ENCODE results near the gene NRXN2. TPM values are rescaled to one million over a fixed set of nuclear protein-coding genes. Genes with fewer than 3 reads are reported as not detected.

The NRXN2 gene
- total and polyA plus RNA-seq, 2 experiments from 2014 or later, result 1.1 to 5.6 TPM

DNA sequence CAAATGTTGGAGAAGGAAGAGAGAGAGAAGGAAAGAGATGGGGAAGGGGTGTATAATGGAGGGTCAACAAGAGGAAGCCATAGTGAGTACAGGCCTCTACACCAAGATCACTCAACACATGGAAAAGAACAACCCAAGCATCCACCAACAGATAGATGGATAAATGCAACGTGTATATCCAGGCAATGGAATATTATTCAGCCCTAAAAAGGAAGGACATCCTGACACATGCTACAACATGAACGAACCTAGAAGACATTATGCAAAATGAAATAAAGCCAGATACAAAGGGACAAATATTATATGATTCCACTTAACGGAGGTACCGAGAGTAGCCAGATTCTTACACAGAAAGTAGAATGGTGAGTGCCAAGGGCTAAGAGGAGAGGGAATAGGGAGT is 59.3 kb downstream of the NRXN2 start:
- Histone ChIP-seq H3K27ac (no peak overlapping the region), H3K36me3 (ENCODE audit: low read depth) (no peaks in the 10 kb centered on the region)
- WGBS, 2 experiments (ENCODE audit: low coverage in 1 of 2, low lambda C conversion rate in 2 of 2, missing lambda C conversion rate in 2 of 2), result 84 to 87% methylated on average over 4 of the region's 4 CpGs

DNA sequence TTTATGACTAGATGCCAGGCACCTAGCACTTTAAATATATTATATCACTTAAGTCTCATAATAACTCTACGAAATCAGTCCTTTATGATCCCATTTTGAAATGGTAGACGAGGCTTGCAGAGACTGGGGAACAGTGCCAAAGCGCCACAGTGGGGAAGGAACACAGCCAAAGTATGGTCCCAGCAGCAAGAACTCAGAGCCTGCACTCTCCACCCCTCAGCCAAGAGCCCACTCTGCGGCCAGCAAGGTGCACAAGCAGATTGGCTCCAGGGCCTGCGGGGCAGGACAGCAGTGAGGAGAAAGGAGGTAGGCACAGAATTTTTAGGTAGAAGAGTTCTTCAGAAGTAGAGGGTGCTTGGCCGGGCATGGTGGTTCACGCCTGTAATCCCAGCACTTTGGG is 61.4 kb downstream of the NRXN2 start:
- Histone ChIP-seq H3K27ac (peak overlapping the region; percentile 88), H3K9me2 (ENCODE audit: insufficient read depth) (no peaks in the 10 kb centered on the region), H3K79me2 (ENCODE audit: insufficient read depth) (no peaks in the 10 kb centered on the region), H3K9ac (peak overlapping the region; percentile 63; the same call in 1 of the 2 replicates), H3K27me3 (replicated peaks; ENCODE audit: insufficient read depth) (no peaks in the 10 kb centered on the region), H3K9me3 (ENCODE audit: low read depth) (no peaks in the 10 kb centered on the region), H3K36me3 (ENCODE audit: low read depth) (no peaks in the 10 kb centered on the region), H3K4me3 (no peak overlapping the region), H3K4me1 (ENCODE audit: insufficient read depth) (peaks cover 28% of the 10 kb centered on the region), H4K20me1 (ENCODE audit: insufficient read depth) (no peaks in the 10 kb centered on the region), H3F3A (ENCODE audit: insufficient read depth) (0 out of 2 replicates have a peak, but pooled peaks cover 10% of the 10 kb centered on the region), H3K4me2 (ENCODE audit: unreplicated experiment) (peak overlapping the region; percentile 20), H2AFZ (peak overlapping the region; percentile 66)
- DNase-seq, result no peak
- in situ Hi-C loops (cut with MboI), result no loop called here
- TF ChIP-seq EZH2phosphoT487 (IDR thresholded peaks at IDR 0.05; ENCODE audit: insufficient read depth, low read depth) (no peak), EZH2 (IDR thresholded peaks at IDR 0.05; ENCODE audit: insufficient read depth, poor library complexity, severe bottlenecking) (no peak)
- 89% methylated on average over 7 of the region's 7 CpGs for WGBS, 2 experiments (ENCODE audit: low coverage in 1 of 2, low lambda C conversion rate in 2 of 2, missing lambda C conversion rate in 2 of 2)

More for the DNA sequence above, 59.3 kb downstream of the NRXN2 start:
- Histone ChIP-seq H3K9ac (no peak overlapping the region), H3K4me2 (ENCODE audit: unreplicated experiment) (no peak overlapping the region), H3K4me3 (no peak overlapping the region), H3F3A (ENCODE audit: insufficient read depth) (0 out of 2 replicates have a peak, but pooled peaks cover 10% of the 10 kb centered on the region), H3K79me2 (ENCODE audit: insufficient read depth) (no peaks in the 10 kb centered on the region), H3K27me3 (replicated peaks; ENCODE audit: insufficient read depth) (no peaks in the 10 kb centered on the region; the same call in 1 of the 2 replicates), H2AFZ (no peak overlapping the region), H4K20me1 (ENCODE audit: insufficient read depth) (no peaks in the 10 kb centered on the region), H3K9me2 (ENCODE audit: insufficient read depth) (no peaks in the 10 kb centered on the region), H3K9me3 (ENCODE audit: low read depth) (no peaks in the 10 kb centered on the region), H3K4me1 (ENCODE audit: insufficient read depth) (peaks cover 28% of the 10 kb centered on the region)
- DNase-seq, result no peak
- TF ChIP-seq EZH2 (IDR thresholded peaks at IDR 0.05; ENCODE audit: insufficient read depth, poor library complexity, severe bottlenecking) (no peak), EZH2phosphoT487 (IDR thresholded peaks at IDR 0.05; ENCODE audit: insufficient read depth, low read depth) (no peak)
- in situ Hi-C loops (cut with MboI), result no loop called here

DNA sequence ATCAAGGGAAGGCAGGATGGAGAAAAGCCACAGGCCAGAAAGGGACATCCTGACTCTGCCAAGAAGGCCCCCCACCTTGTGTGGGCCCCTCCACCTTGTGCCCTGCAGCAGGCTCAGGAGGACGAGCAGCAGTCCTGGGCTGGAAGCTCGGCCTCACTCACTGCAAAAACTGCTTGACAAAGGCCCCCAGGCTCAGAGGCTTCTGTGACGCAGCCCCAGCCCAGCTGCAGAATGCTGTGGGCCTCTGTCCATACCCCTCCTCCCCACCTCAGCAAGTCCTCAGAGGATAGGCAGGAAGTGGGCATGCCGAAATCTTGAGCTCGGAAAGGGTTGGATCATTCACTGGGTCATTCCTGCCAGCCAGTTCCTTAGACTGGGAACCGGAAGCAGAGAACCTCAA is 61.9 kb downstream of the NRXN2 start:
- H3K9ac ChIP-seq, result peak overlapping the region; percentile 63
- H2AFZ ChIP-seq, result peak overlapping the region; percentile 66
- H3K79me2 ChIP-seq (ENCODE audit: insufficient read depth), result no peaks in the 10 kb centered on the region
- WGBS, 2 experiments (ENCODE audit: low coverage in 1 of 2, low lambda C conversion rate in 2 of 2, missing lambda C conversion rate in 2 of 2), result 33 to 38% methylated on average over 6 of the region's 6 CpGs
- H3K4me1 ChIP-seq (ENCODE audit: insufficient read depth), result peaks cover 28% of the 10 kb centered on the region
- H3K4me2 ChIP-seq (ENCODE audit: unreplicated experiment), result peak overlapping the region; percentile 20
- H3K9me2 ChIP-seq (ENCODE audit: insufficient read depth), result no peaks in the 10 kb centered on the region
- H4K20me1 ChIP-seq (ENCODE audit: insufficient read depth), result no peaks in the 10 kb centered on the region
- TF ChIP-seq EZH2 (IDR thresholded peaks at IDR 0.05; ENCODE audit: insufficient read depth, poor library complexity, severe bottlenecking) (no peak), EZH2phosphoT487 (IDR thresholded peaks at IDR 0.05; ENCODE audit: insufficient read depth, low read depth) (no peak)
- no peak overlapping the region for H3K4me3 ChIP-seq
- H3K27me3 ChIP-seq (replicated peaks; ENCODE audit: insufficient read depth), result no peaks in the 10 kb centered on the region
- no peaks in the 10 kb centered on the region for H3K9me3 ChIP-seq (ENCODE audit: low read depth)
- 0 out of 2 replicates have a peak, but pooled peaks cover 10% of the 10 kb centered on the region for H3F3A ChIP-seq (ENCODE audit: insufficient read depth)
- in situ Hi-C loops (cut with MboI), result no loop called here
- H3K36me3 ChIP-seq (ENCODE audit: low read depth), result no peaks in the 10 kb centered on the region
- H3K27ac ChIP-seq, result peak overlapping the region; percentile 88
- peak; percentile 86 for DNase-seq

DNA sequence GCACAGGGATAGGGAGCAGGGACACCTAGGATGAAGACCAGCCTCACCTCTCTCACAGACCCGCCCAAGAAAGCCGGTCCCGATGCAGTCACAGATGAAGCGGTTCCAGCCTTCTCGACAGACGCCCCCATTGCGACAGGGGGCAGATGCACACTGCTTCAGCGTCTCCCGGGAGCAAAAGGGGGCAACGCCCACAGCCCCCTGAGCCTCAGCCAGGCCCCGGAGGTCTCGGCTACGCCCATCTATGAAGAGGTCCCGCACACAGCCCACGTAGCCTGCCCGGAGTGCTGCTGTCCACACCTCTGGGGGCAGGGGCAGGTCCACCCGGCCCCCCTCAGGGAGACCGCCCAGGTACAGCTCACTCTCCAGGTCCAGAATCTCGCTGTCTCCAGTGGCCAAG is 62.3 kb downstream of the NRXN2 start:
- H3K27ac ChIP-seq, result peak overlapping the region; percentile 88
- 0 out of 2 replicates have a peak, but pooled peaks cover 10% of the 10 kb centered on the region for H3F3A ChIP-seq (ENCODE audit: insufficient read depth)
- TF ChIP-seq EZH2 (IDR thresholded peaks at IDR 0.05; ENCODE audit: insufficient read depth, poor library complexity, severe bottlenecking), result no peak
- no peak for TF ChIP-seq EZH2phosphoT487 (IDR thresholded peaks at IDR 0.05; ENCODE audit: insufficient read depth, low read depth)
- no peaks in the 10 kb centered on the region for H3K36me3 ChIP-seq (ENCODE audit: low read depth)
- no peaks in the 10 kb centered on the region for H3K79me2 ChIP-seq (ENCODE audit: insufficient read depth)
- peak overlapping the region; percentile 66 for H2AFZ ChIP-seq
- in situ Hi-C loops (cut with MboI), result no loop called here
- H4K20me1 ChIP-seq (ENCODE audit: insufficient read depth), result no peaks in the 10 kb centered on the region
- no peaks in the 10 kb centered on the region for H3K9me3 ChIP-seq (ENCODE audit: low read depth)
- DNase-seq, result no peak
- H3K4me3 ChIP-seq, result no peak overlapping the region
- no peaks in the 10 kb centered on the region for H3K27me3 ChIP-seq (replicated peaks; ENCODE audit: insufficient read depth)
- H3K9ac ChIP-seq, result peak overlapping the region; percentile 63
- WGBS, 2 experiments (ENCODE audit: low coverage in 1 of 2, low lambda C conversion rate in 2 of 2, missing lambda C conversion rate in 2 of 2), result 65 to 70% methylated on average over 9 to 18 of the region's 19 CpGs
- peak overlapping the region; percentile 20 for H3K4me2 ChIP-seq (ENCODE audit: unreplicated experiment)
- peaks cover 28% of the 10 kb centered on the region for H3K4me1 ChIP-seq (ENCODE audit: insufficient read depth)
- no peaks in the 10 kb centered on the region for H3K9me2 ChIP-seq (ENCODE audit: insufficient read depth)

All from GM23248 (cell line).